Stomach (tissue), 9 donors: ENCODE data around the gene ST8SIA6. TPM values are rescaled to one million over a fixed set of nuclear protein-coding genes. Genes with fewer than 3 reads are reported as not detected.

ENCODE experiments used
- DNase-seq, 2 donors: peaks; one replicate each; pipeline versions ENCODE4 v3.0.0 to v3.0.0-alpha.2; 2013 to 2019
- H3K27ac ChIP-seq, 5 donors: fragments of 200-600 bp in 4 of 5; sonication (generic) in 4 of 5; one replicate each; pipeline ENCODE4 v1.5.1; 2013 to 2019; ENCODE audit warnings: mild to moderate bottlenecking in 1 of 5, moderate library complexity in 1 of 5
- H3K27me3 ChIP-seq, 3 donors: fragments of 200-600 bp; sonication (generic); one replicate each; pipeline ENCODE4 v1.5.1; 2017 to 2019; ENCODE audit warnings: mixed run types in 1 of 3
- H3K36me3 ChIP-seq, 4 donors: fragments of 200-600 bp; sonication (generic); 1 replicate in 3 of 4; 2 replicates in 1 of 4; pipeline ENCODE4 v1.5.1; 2016 to 2019
- H3K4me1 ChIP-seq, 4 donors: fragments of 200-600 bp; sonication (generic); one replicate each; pipeline ENCODE4 v1.5.1; 2016 to 2019
- H3K4me3 ChIP-seq, 4 donors: fragments of 200-600 bp; sonication (generic) in 3 of 4; one replicate each; pipeline ENCODE4 v1.5.1; 2016 to 2019; ENCODE audit warnings: mild to moderate bottlenecking in 1 of 4
- H3K9me3 ChIP-seq, 4 donors: fragments of 200-600 bp; sonication (generic); one replicate each; pipeline ENCODE4 v1.5.1; 2016 to 2019
- CTCF ChIP-seq, 7 experiments: fragments of 450-650 bp in 4 of 7; fragments of 200-600 bp in 3 of 7; sonication (generic) in 3 of 7; IDR thresholded peaks; one replicate each; pipeline ENCODE4 v1.5.1; 2016 to 2019; ENCODE audit warnings: antibody characterized with exemption in 7 of 7, control low read depth in 2 of 7, mild to moderate bottlenecking in 1 of 7
- EP300 ChIP-seq: sonication (generic); formaldehyde crosslinking; IDR thresholded peaks from one replicate; pipeline ENCODE4 v1.6.1; 2017; ENCODE audit warnings: antibody characterized with exemption
- POLR2A ChIP-seq, 4 donors: fragments of 450-650 bp; IDR thresholded peaks; one replicate each; pipeline ENCODE4 v1.6.1; 2016; ENCODE audit warnings: antibody characterized with exemption in 4 of 4, control low read depth in 2 of 4, mild to moderate bottlenecking in 1 of 4, moderate library complexity in 1 of 4
- POLR2AphosphoS5 ChIP-seq, 3 donors: sonication (generic); formaldehyde crosslinking; IDR thresholded peaks; one replicate each; pipeline ENCODE4 v1.6.1; 2016; ENCODE audit warnings: antibody characterized with exemption in 3 of 3
- WGBS, 5 donors: extraction: QIAGEN DNeasy Blood & Tissue Kit in 3 of 5; methylation state at CpG; one replicate each; pipeline versions ENCODE4 v1.1.5 to v1.1.7; 2013 to 2018; 5-methylcytosine and 5-hydroxymethylcytosine counted together
- intact Hi-C: fragments of 100-400 bp; cut with DNase I; formaldehyde crosslinking; loops from one replicate; pipeline ENCODE4 v1.15.1; 2023; ENCODE audit warnings: low total_unique reads
- polyA plus RNA-seq, 3 donors: library from polyadenylated mRNA; stranded (reverse); fragments of 200-250 nt; gene quantifications; one replicate each; pipeline ENCODE4 v1.2.3, GENCODE V29; 2013
- total RNA-seq, 5 donors: library from RNA; depleted of rRNA; stranded (reverse); fragments of >200 nt; gene quantifications; one replicate each; pipeline versions ENCODE4 v1.1.0 to v1.2.3, GENCODE V29; 2014 to 2016
- donor health status: healthy with polysubstance abuse.
- donor health status: Bipolar disorder and iron deficiency.
- donor health status: healthy.

The ST8SIA6 gene
- total and polyA plus RNA-seq, 8 donors, result 0.08 to 3.7 (median 0.19) TPM; not detected in 5

DNA sequence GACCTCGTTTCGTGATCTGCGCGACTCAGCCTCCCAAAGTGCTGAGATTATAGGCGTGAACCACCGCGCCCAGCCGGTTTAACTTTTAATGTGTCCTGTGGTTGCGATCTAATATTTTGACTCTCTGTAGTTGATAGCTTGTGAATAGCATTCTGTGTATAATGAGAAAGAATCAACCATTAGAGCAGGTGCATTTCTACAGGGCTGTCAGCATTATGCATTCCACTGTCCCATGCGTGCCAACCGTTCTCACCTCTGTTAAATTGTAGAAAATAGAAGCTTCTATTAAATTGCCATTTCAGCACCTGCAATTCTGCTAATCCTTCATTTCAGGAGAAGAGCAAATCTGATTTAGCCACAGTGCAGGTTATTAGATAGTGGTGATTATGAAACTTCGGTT lies 164.6 kb downstream of the ST8SIA6 start:
- no peak for TF ChIP-seq POLR2AphosphoS5 (IDR thresholded peaks at IDR 0.05)
- TF ChIP-seq EP300, result no peak
- no peak for TF ChIP-seq CTCF (IDR thresholded peaks at IDR 0.05)
- no peak for TF ChIP-seq POLR2A (IDR thresholded peaks at IDR 0.05)
- no peak overlapping the region for H3K4me3 ChIP-seq
- peaks cover 0 to 12% (median 0%) of the 10 kb centered on the region in 3 donors for H3K27me3 ChIP-seq
- no peaks in the 10 kb centered on the region for H3K9me3 ChIP-seq
- 86 to 91% (median 89%) methylated on average over 12 of the region's 12 CpGs for WGBS, 5 donors
- H3K36me3 ChIP-seq, result no peaks in the 10 kb centered on the region
- no peaks in the 10 kb centered on the region for H3K4me1 ChIP-seq
- no peak overlapping the region for H3K27ac ChIP-seq
- DNase-seq, result no peak
- intact Hi-C loops, result no loop called here

DNA sequence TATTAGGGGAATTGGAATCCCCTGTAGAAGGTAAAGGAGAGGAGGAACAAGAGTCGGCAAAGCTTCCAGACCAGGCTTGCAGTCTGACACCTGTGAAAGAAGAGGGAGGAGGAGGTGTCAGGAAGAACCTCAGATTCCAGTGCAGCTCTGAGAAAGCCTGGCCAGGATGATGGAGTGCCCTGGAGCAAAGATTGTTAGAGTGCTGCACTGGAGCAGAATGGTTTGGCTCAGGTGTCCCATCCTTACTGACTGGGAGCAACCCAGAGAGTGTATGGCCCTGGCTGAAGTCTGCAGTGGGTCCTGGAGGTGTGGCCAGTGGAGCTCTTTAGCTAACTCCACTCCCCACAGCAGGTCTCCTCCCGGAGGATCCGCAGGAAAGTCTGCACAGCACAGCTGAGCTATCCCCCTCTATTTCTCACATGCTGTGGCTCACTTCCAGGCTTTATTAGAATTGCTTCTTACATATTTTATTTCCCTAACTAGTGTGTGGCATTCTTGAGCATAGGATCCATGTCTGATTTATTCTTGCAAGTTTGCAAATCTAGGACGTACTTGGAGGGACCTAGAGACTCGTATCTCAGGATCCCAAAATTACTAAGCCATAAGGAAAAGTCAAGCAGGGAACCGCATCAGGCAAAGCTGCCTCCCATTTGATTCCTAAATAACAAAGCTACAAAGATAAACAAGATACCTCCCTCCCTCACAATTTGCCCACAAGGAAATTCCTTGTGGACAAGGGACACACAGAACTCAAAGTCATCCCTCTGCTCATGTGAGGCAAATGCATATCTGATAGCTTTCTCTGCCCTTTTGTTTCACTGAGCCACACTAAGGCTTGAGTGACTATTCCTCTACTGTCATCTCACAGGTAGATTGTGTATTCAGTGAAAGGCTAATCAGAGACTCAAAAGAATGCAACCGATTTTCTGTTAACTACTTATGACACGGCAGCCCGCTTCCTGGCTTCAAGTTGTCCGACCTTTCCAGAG lies 167.5 kb downstream of the ST8SIA6 start:
- DNase-seq, result no peak
- Histone ChIP-seq H3K27me3 (peaks cover 0 to 12% (median 0%) of the 10 kb centered on the region in 3 donors), H3K27ac (no peak overlapping the region), H3K9me3 (peaks cover 0 to 17% (median 15%) of the 10 kb centered on the region in 4 donors), H3K4me1 (no peaks in the 10 kb centered on the region), H3K36me3 (no peaks in the 10 kb centered on the region), H3K4me3 (no peak overlapping the region)
- intact Hi-C loops, result no loop called here
- TF ChIP-seq POLR2AphosphoS5 (IDR thresholded peaks at IDR 0.05) (no peak), CTCF (IDR thresholded peaks at IDR 0.05) (no peak), EP300 (no peak), POLR2A (IDR thresholded peaks at IDR 0.05) (no peak)
- 56 to 65% (median 60%) methylated on average over 10 of the region's 10 CpGs for WGBS, 5 donors

DNA sequence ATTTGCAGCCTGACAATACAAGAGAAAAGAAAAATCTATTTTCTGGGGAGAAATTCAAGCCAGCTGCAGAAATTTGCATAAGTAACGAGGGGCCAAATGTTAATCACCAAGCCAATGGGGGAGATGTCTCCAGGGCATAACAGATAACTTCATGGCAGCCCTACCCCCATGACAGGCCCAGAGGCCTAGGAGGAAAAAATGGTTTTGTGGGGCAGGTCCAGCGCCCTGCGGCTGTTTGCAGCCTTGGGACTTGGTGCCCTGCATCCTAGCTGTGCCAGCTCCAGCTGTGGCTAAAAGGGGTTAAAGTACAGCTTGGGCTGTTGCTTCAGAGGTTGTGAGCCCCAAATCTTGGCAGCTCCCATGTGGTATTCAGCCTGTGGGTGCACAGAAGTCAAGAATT lies 172.1 kb downstream of the ST8SIA6 start:
- no peak overlapping the region for H3K27ac ChIP-seq
- intact Hi-C loops, result no loop called here
- no peaks in the 10 kb centered on the region for H3K36me3 ChIP-seq
- TF ChIP-seq POLR2AphosphoS5 (IDR thresholded peaks at IDR 0.05) (no peak), CTCF (IDR thresholded peaks at IDR 0.05) (no peak), POLR2A (IDR thresholded peaks at IDR 0.05) (no peak), EP300 (no peak)
- H3K27me3 ChIP-seq, result no peaks in the 10 kb centered on the region
- H3K9me3 ChIP-seq, result peaks cover 0 to 22% (median 19%) of the 10 kb centered on the region in 4 donors
- 73 to 86% (median 77%) methylated on average over 3 of the region's 3 CpGs for WGBS, 5 donors
- no peak overlapping the region for H3K4me3 ChIP-seq
- DNase-seq, result no peak
- no peaks in the 10 kb centered on the region for H3K4me1 ChIP-seq

DNA sequence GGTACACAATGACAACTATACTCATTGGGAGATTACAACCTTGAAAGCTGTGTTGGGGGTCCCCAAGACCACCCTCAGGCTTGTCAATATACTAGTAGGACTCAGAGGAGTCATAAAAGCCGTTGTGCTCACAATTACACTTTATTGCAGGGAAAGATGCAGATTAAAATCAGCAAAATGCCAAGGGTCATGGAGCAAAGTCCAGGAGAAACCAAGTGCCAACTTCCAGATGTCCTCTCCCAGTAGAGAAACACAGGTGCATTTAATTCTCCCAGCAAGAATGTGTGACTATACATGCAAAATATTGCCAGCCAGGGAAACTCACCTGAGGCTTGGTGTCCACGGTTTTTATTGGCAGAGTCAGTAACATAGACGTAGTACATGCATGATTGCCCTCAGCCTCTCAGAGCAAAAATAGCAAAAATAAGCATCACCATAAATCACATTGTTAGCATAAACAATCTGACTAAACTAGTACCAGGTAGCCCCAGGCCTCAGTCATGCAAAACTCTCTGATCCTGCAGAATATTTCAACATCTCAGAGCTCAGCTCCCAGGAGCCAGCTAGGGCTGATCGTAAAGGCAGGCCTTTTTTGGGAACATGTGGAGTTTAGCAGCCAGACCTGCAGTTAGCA lies 175.7 kb downstream of the ST8SIA6 start:
- H3K27ac ChIP-seq, result no peak overlapping the region
- no peaks in the 10 kb centered on the region for H3K36me3 ChIP-seq
- H3K4me3 ChIP-seq, result no peak overlapping the region
- no peaks in the 10 kb centered on the region for H3K27me3 ChIP-seq
- H3K4me1 ChIP-seq, result no peaks in the 10 kb centered on the region
- whole genome bisulfite sequencing, 5 donors, result 69 to 81% (median 72%) methylated on average over 4 of the region's 4 CpGs
- no peak for DNase-seq
- no peak for TF ChIP-seq EP300
- H3K9me3 ChIP-seq, result peaks cover 0 to 39% (median 19%) of the 10 kb centered on the region in 4 donors
- intact Hi-C loops, result no loop called here
